Gastroesophageal sphincter (tissue), 4 donors: ENCODE measurements around the gene TMEM141. TPM values are rescaled to one million over a fixed set of nuclear protein-coding genes. Genes with fewer than 3 reads are reported as not detected.

Experiments
- ATAC-seq: fragments of 150-250 bp; one replicate; pipeline ENCODE4 v1.9.1; 2016; ENCODE audit warnings: mild to moderate bottlenecking, moderate library complexity
- H3K27ac ChIP-seq, 4 donors: fragments of 200-600 bp; sonication (generic) in 3 of 4; 1 replicate in 3 of 4; 2 replicates in 1 of 4; pipeline ENCODE4 v1.5.1; 2016 to 2019
- H3K27me3 ChIP-seq: fragments of 200-600 bp; sonication (generic); one replicate; pipeline ENCODE4 v1.5.1; 2019
- H3K36me3 ChIP-seq, 2 donors: fragments of 200-600 bp; sonication (generic); one replicate each; pipeline ENCODE4 v1.5.1; 2019; ENCODE audit warnings: control low read depth in 1 of 2
- H3K4me1 ChIP-seq, 3 donors: fragments of 200-600 bp; sonication (generic); 1 replicate in 2 of 3; 2 replicates in 1 of 3; pipeline ENCODE4 v1.5.1; 2016 to 2019; ENCODE audit warnings: control low read depth in 2 of 3
- H3K4me3 ChIP-seq, 2 donors: fragments of 200-600 bp; sonication (generic); one replicate each; pipeline ENCODE4 v1.5.1; 2019; ENCODE audit warnings: mild to moderate bottlenecking in 1 of 2, moderate library complexity in 1 of 2
- H3K9me3 ChIP-seq, 3 donors: fragments of 200-600 bp; sonication (generic); one replicate each; pipeline ENCODE4 v1.5.1; 2017 to 2019; ENCODE audit warnings: control low read depth in 2 of 3
- CTCF ChIP-seq, 4 experiments: fragments of 200-600 bp in 2 of 4; fragments of 450-650 bp in 2 of 4; sonication (generic) in 1 of 4; IDR thresholded peaks; one replicate each; pipeline ENCODE4 v1.5.1; 2017 to 2019; ENCODE audit warnings: antibody characterized with exemption in 4 of 4, mild to moderate bottlenecking in 2 of 4, moderate library complexity in 2 of 4
- EP300 ChIP-seq: sonication (generic); formaldehyde crosslinking; IDR thresholded peaks from one replicate; pipeline ENCODE4 v1.6.1; 2017; ENCODE audit warnings: antibody characterized with exemption, mild to moderate bottlenecking
- POLR2A ChIP-seq, 2 donors: fragments of 450-650 bp; IDR thresholded peaks; one replicate each; pipeline ENCODE4 v1.6.1; 2017; ENCODE audit warnings: antibody characterized with exemption in 2 of 2, mild to moderate bottlenecking in 2 of 2, moderate library complexity in 1 of 2
- POLR2AphosphoS5 ChIP-seq: sonication (generic); formaldehyde crosslinking; IDR thresholded peaks from one replicate; pipeline ENCODE4 v1.6.1; 2017; ENCODE audit warnings: antibody characterized with exemption
- WGBS, 2 donors: methylation state at CpG; one replicate each; pipeline ENCODE4 v1.1.5; 2018; ENCODE audit warnings: low coverage in 1 of 2; 5-methylcytosine and 5-hydroxymethylcytosine counted together
- total RNA-seq, 4 donors: library from RNA; depleted of rRNA; stranded (reverse); fragments of >200 nt; gene quantifications; one replicate each; pipeline ENCODE4 v1.1.0, GENCODE V29; 2016

Gene TMEM141
- total RNA-seq, 4 donors from 2014 or later = 33.0 to 51.5 (median 40.4) TPM

DNA sequence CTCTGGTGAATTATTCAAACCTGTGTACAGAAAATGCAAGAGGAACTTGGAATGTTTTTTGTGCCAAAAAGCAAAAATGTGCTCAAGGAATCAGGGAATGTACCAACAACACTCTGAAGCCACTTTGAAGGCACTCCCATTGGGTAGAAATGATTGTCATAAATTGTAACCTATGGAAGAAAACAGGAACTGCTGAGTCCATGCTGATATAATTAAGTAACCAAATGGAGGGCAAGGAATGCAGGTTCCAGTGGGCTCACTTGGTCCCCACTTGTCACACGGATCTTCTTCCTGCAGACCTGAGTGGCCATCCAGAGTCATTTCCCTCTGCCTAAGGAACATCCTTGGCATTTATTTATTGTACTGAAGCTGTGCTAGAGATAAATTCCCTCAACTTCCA, 39.9 kb upstream of the TMEM141 start:
- WGBS, 2 donors = 80 to 85% methylated on average over 1 of the region's 1 CpG
- no peak for ATAC-seq
- no peak for TF ChIP-seq EP300
- no peak for TF ChIP-seq POLR2AphosphoS5
- TF ChIP-seq CTCF (IDR thresholded peaks at IDR 0.05) = no peak
- no peak for TF ChIP-seq POLR2A (IDR thresholded peaks at IDR 0.05)
- Histone ChIP-seq H3K27me3 (peaks cover 7% of the 10 kb centered on the region), H3K36me3 (no peaks in the 10 kb centered on the region), H3K27ac (no peak overlapping the region), H3K4me1 (no peaks in the 10 kb centered on the region), H3K4me3 (no peak overlapping the region), H3K9me3 (peaks cover 0 to 17% (median 0%) of the 10 kb centered on the region in 3 donors)

GRCh38 chr9:136751814-136752213, 39.3 kb upstream of the TMEM141 start:
- peaks cover 0 to 18% (median 0%) of the 10 kb centered on the region in 3 donors for H3K9me3 ChIP-seq
- peaks cover 10% of the 10 kb centered on the region for H3K27me3 ChIP-seq
- no peak for ATAC-seq
- H3K4me1 ChIP-seq = no peaks in the 10 kb centered on the region
- no peak overlapping the region for H3K27ac ChIP-seq
- no peak for TF ChIP-seq EP300
- TF ChIP-seq CTCF (IDR thresholded peaks at IDR 0.05) = no peak
- no peak for TF ChIP-seq POLR2AphosphoS5
- TF ChIP-seq POLR2A (IDR thresholded peaks at IDR 0.05) = no peak
- H3K4me3 ChIP-seq = no peak overlapping the region
- H3K36me3 ChIP-seq = no peaks in the 10 kb centered on the region

GRCh38 chr9:136753371-136754058, 37.6 kb upstream of the TMEM141 start:
- Histone ChIP-seq H3K36me3 (no peaks in the 10 kb centered on the region), H3K4me1 (no peaks in the 10 kb centered on the region), H3K4me3 (no peak overlapping the region), H3K27me3 (peaks cover 6% of the 10 kb centered on the region), H3K27ac (no peak overlapping the region), H3K9me3 (peaks cover 0 to 18% (median 0%) of the 10 kb centered on the region in 3 donors)
- no peak for TF ChIP-seq CTCF (IDR thresholded peaks at IDR 0.05)
- TF ChIP-seq EP300 = no peak
- TF ChIP-seq POLR2A (IDR thresholded peaks at IDR 0.05) = no peak
- no peak for TF ChIP-seq POLR2AphosphoS5
- ATAC-seq = no peak
- WGBS, 2 donors = 92% methylated on average over 6 of the region's 31 CpGs; no CpG with 5 or more reads in 1 of the 2 donors

DNA sequence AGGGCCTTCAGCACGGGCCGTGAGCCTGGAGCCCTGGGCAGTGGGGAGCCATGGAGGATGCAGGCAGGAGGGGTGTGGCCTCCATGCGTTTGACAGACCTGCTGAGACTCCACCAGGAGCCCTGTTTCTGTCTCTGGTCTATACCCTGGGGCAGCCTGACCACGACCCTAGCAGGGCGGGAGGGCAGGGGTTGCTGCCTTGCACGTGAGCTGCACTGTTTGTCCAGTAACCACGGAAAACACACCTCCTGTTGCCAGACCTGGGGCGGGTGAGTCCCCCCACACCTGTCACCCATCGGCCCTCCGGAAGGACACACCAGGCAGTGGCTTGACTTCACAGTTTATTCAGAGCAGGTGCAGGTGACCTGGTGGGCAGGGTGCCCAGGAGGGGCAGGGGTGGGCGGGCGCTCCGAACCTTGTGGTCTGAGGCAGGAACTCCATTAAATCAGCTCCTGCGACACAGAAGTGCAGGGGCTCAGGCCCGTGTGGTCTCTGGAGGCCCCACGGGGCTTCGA, 37.0 kb upstream of the TMEM141 start:
- H3K4me1 ChIP-seq = no peaks in the 10 kb centered on the region
- H3K4me3 ChIP-seq = no peak overlapping the region
- TF ChIP-seq EP300 = no peak
- no peak for TF ChIP-seq POLR2A (IDR thresholded peaks at IDR 0.05)
- no peak for TF ChIP-seq POLR2AphosphoS5
- no peak for TF ChIP-seq CTCF (IDR thresholded peaks at IDR 0.05)
- WGBS, 2 donors = no CpG with 5 or more reads among the region's 17 CpGs
- H3K27ac ChIP-seq = no peak overlapping the region
- ATAC-seq = no peak
- peaks cover 9% of the 10 kb centered on the region for H3K27me3 ChIP-seq
- H3K9me3 ChIP-seq = peaks cover 0 to 18% (median 0%) of the 10 kb centered on the region in 3 donors
- no peaks in the 10 kb centered on the region for H3K36me3 ChIP-seq
